ENCODE data around the gene CNTN1.

Gene CNTN1

DNA sequence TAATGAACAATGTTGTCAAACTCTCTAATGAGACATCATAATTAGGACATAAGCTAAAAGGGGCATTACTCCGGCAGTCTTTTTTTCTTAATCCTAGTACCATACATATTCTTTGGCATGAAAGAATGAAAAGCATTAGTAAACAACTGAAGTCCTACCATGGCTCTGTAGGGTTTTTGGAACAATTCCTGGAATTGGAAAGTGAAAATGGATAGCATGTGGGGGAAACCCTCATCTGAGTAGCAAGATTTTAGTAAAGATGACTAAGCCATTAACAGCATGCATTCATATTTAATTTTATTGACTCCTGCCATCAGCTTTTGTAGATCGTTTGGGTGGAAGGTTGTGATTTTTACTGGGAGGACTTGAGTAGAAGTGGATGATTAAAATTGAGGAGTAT, 279.7 kb downstream of the CNTN1 start:
- TF ChIP-seq, protein P1, sequence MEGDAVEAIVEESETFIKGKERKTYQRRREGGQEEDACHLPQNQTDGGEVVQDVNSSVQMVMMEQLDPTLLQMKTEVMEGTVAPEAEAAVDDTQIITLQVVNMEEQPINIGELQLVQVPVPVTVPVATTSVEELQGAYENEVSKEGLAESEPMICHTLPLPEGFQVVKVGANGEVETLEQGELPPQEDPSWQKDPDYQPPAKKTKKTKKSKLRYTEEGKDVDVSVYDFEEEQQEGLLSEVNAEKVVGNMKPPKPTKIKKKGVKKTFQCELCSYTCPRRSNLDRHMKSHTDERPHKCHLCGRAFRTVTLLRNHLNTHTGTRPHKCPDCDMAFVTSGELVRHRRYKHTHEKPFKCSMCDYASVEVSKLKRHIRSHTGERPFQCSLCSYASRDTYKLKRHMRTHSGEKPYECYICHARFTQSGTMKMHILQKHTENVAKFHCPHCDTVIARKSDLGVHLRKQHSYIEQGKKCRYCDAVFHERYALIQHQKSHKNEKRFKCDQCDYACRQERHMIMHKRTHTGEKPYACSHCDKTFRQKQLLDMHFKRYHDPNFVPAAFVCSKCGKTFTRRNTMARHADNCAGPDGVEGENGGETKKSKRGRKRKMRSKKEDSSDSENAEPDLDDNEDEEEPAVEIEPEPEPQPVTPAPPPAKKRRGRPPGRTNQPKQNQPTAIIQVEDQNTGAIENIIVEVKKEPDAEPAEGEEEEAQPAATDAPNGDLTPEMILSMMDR (IDR thresholded peaks at IDR 0.05; ENCODE audit: borderline replicate concordance, control extremely low read depth, extremely low read depth, insufficient read depth, missing control alignments) = no peak
- in situ Hi-C loops (cut with MboI; ENCODE audit: low sequenced_read_pairs, unreplicated experiment) = no loop called here
- DNase-seq (ENCODE audit: low spot score) = no peak

DNA sequence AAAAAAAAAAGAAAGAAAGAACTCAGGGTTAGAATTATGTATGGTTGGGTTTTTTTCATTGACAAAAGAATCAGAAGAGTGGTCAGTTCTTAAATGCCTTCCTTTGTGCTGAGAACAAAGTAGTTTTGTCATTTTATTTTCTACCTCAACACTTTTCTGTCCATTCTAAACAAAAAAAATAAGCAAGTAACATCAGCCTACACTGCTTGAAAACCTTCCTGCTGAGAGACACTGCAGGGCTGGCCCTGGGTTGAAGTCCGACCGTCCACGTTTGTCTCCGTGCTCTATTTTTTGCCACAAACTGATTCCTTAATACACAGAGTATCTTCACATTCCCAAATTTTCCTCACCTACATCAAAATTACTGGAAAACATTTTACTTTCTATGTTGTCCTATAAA, 284.3 kb downstream of the CNTN1 start:
- TF ChIP-seq, protein P1 (IDR thresholded peaks at IDR 0.05; ENCODE audit: borderline replicate concordance, control extremely low read depth, extremely low read depth, insufficient read depth, missing control alignments) = no peak
- no peak for DNase-seq (ENCODE audit: low spot score)
- in situ Hi-C loops (cut with MboI; ENCODE audit: low sequenced_read_pairs, unreplicated experiment) = no loop called here

DNA sequence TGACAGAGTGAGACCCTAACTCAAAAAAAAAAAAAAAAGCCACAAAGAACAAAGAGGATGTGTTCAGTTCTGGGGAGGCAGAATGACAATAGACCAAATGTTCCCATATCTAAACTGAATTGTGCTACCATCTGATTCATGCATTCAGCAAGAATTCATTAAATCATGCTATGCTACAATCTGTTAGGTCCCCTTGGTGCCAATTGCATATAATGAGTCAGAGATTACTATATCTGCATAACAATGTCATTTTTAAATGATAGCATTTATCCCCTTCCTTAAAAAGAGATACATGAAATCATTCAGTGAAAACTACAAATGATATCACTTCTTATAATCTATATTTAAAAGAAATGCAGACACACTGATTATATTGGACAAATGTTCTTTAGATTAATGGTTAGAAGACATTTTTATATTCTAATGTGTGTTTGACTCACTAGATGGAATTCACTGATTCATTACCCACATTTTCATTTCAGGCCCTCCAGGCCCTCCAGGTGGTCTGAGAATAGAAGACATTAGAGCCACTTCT, 288.3 kb downstream of the CNTN1 start:
- DNase-seq (ENCODE audit: low spot score) = no peak
- in situ Hi-C loops (cut with MboI; ENCODE audit: low sequenced_read_pairs, unreplicated experiment) = no loop called here
- TF ChIP-seq, protein P1 (IDR thresholded peaks at IDR 0.05; ENCODE audit: borderline replicate concordance, control extremely low read depth, extremely low read depth, insufficient read depth, missing control alignments) = no peak

DNA sequence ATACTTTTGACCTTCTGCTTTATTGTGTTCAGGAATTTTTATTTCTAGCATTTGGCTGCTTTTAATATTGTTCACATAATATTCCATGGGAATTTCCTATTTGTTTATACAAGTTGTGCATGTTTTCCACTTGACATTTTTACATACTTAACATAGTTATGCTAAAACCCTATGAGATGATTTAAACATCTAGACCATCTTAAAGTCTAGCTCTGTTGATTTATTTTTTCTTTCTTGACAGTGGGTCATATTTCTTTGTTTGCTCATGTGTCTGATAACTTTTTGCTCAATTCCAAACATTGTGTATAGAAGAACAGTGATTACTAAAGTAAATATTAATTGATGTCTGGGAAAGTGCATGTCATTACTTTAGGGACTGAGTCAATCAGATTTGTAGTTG, 293.8 kb downstream of the CNTN1 start:
- no peak for DNase-seq (ENCODE audit: low spot score)
- TF ChIP-seq, protein P1 (IDR thresholded peaks at IDR 0.05; ENCODE audit: borderline replicate concordance, control extremely low read depth, extremely low read depth, insufficient read depth, missing control alignments) = no peak
- in situ Hi-C loops (cut with MboI; ENCODE audit: low sequenced_read_pairs, unreplicated experiment) = no loop called here

DNA sequence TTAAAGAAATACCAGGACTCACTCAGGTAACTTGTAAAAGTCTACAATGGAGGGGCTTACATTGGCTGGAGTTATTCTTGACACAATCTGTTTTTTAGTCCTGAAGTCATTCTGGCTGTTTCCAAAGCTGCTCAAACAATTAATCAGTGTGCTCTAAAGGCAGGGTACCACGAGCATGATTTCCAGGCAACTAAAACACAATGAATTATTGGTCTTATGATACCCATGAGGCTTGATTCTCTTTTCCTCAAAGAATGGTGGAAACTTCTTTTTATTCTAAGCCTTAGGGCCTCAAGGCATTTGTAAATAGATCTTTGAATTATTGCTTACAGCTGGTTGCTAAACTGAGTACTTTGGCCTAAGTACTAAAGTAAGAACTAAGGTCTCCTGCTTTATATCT, 296.1 kb downstream of the CNTN1 start:
- no peak for DNase-seq (ENCODE audit: low spot score)

DNA sequence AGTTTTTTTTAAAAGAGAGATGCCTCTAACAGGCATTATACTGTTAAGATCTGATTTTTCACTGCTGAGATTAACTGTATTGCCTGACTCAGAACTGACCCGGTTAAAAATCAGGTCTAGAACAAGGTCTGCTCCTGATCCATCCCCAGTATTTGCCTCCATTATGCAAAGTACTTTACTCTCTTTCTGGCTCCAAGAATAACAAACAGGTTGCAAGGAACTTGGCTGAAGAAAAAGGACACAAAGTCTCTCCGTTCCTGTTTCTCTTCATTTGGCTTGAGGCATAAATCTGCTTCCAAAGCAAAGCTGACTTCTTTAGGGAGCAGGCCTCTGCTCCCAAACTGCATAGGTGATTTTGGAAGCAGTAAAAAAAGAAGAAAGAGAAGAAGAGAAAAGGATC, 296.6 kb downstream of the CNTN1 start:
- in situ Hi-C loops (cut with MboI; ENCODE audit: low sequenced_read_pairs, unreplicated experiment) = no loop called here
- TF ChIP-seq, protein P1 (IDR thresholded peaks at IDR 0.05; ENCODE audit: borderline replicate concordance, control extremely low read depth, extremely low read depth, insufficient read depth, missing control alignments) = no peak
- no peak for DNase-seq (ENCODE audit: low spot score)

More for the DNA sequence above, 296.1 kb downstream of the CNTN1 start:
- in situ Hi-C loops (cut with MboI; ENCODE audit: low sequenced_read_pairs, unreplicated experiment) = no loop called here
- TF ChIP-seq, protein P1 (IDR thresholded peaks at IDR 0.05; ENCODE audit: borderline replicate concordance, control extremely low read depth, extremely low read depth, insufficient read depth, missing control alignments) = no peak

DNA sequence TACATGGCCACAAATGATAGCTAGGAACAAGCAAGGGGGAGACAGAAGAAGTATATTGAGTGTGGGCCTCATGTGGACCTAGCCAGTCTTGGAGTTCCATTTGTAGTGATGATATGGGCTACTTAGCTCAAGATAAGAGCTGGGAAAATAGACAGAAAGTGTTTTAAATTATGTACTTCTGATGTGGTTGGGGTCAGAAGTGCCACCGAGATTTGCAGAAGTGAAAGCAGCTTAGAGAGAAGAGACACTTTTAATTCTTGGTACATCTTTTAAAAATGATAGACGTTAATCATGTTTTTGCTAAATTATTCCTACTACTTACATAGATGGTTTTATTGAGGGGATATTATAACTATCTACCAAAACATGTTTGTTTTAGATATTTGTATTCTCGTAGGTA, 297.5 kb downstream of the CNTN1 start:
- TF ChIP-seq, protein P1 (IDR thresholded peaks at IDR 0.05; ENCODE audit: borderline replicate concordance, control extremely low read depth, extremely low read depth, insufficient read depth, missing control alignments) = no peak
- in situ Hi-C loops (cut with MboI; ENCODE audit: low sequenced_read_pairs, unreplicated experiment) = no loop called here
- DNase-seq (ENCODE audit: low spot score) = no peak

Data from GM13976 (cell line).